ENCODE measurements around the gene CPNE9.

The CPNE9 gene

DNA sequence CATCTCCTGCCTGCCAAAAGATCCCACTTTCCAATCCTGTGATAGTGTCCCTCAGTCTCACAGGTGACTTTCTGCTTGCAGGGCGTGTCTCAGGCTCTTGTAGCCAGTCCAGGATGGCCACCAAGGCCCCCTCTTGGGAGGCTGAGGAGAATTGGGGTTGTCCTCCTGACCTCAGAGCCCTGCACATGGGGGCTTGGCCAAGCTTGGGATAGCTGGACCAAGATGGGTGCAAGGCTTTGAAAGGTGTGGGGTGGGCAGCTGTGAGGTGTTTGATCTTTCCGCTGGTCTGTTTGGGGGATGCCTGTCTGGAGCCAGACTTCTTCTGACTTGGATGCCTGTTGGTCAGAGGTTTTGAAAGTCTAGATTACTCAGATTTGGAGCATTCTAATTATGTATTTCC is 12.0 kb upstream of the CPNE9 start (continued):
- TF ChIP-seq, protein P1, sequence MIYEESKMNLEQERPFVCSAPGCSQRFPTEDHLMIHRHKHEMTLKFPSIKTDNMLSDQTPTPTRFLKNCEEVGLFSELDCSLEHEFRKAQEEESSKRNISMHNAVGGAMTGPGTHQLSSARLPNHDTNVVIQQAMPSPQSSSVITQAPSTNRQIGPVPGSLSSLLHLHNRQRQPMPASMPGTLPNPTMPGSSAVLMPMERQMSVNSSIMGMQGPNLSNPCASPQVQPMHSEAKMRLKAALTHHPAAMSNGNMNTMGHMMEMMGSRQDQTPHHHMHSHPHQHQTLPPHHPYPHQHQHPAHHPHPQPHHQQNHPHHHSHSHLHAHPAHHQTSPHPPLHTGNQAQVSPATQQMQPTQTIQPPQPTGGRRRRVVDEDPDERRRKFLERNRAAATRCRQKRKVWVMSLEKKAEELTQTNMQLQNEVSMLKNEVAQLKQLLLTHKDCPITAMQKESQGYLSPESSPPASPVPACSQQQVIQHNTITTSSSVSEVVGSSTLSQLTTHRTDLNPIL (CRISPR knock-in tag; IDR thresholded peaks at IDR 0.05; ENCODE audit: low read depth) = no peak
- TF ChIP-seq OSR1 (CRISPR knock-in tag; IDR thresholded peaks at IDR 0.05) (no peak), BACH2 (CRISPR knock-in tag; IDR thresholded peaks at IDR 0.05; ENCODE audit: borderline replicate concordance) (no peak), ARNTL (CRISPR knock-in tag; IDR thresholded peaks at IDR 0.05; ENCODE audit: borderline replicate concordance, low read depth) (no peak), SNAI2 (CRISPR knock-in tag; IDR thresholded peaks at IDR 0.05) (no peak), ZFP30 (CRISPR knock-in tag; IDR thresholded peaks at IDR 0.05) (no peak)
- TF ChIP-seq, protein P2, sequence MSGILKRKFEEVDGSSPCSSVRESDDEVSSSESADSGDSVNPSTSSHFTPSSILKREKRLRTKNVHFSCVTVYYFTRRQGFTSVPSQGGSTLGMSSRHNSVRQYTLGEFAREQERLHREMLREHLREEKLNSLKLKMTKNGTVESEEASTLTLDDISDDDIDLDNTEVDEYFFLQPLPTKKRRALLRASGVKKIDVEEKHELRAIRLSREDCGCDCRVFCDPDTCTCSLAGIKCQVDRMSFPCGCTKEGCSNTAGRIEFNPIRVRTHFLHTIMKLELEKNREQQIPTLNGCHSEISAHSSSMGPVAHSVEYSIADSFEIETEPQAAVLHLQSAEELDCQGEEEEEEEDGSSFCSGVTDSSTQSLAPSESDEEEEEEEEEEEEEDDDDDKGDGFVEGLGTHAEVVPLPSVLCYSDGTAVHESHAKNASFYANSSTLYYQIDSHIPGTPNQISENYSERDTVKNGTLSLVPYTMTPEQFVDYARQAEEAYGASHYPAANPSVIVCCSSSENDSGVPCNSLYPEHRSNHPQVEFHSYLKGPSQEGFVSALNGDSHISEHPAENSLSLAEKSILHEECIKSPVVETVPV (CRISPR knock-in tag; IDR thresholded peaks at IDR 0.05) = no peak

DNA sequence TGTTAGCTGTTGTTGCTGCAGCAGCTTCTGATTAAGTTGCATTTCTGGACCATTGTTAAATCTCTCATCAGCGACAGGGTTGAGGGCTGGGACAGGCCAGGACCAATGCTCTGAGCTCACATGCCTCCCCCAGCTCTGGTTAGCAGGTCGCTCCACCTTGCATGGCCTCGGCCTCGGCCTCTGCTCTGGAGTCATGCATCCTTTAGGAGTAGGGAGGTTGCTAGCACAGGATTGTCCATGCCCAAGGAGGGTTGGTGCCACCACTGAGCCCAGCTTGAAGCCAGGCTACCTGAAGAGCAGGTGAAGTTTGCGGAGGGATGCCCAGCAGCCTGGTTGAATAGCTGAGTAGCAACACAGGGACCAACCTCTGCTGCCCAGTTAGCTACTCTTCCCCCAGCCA is 11.2 kb upstream of the CPNE9 start:
- TF ChIP-seq ZC3H10 (CRISPR knock-in tag; IDR thresholded peaks at IDR 0.05) (no peak), SNAI2 (CRISPR knock-in tag; IDR thresholded peaks at IDR 0.05) (no peak), TOX (CRISPR knock-in tag; IDR thresholded peaks at IDR 0.05; ENCODE audit: borderline replicate concordance) (no peak), ZFP3 (CRISPR knock-in tag; IDR thresholded peaks at IDR 0.05) (no peak), ARNTL (CRISPR knock-in tag; IDR thresholded peaks at IDR 0.05; ENCODE audit: borderline replicate concordance, low read depth) (no peak), ISL1 (CRISPR knock-in tag; IDR thresholded peaks at IDR 0.05) (no peak), OSR1 (CRISPR knock-in tag; IDR thresholded peaks at IDR 0.05) (no peak), PPARA (CRISPR knock-in tag; IDR thresholded peaks at IDR 0.05; ENCODE audit: borderline replicate concordance) (no peak), CSDC2 (CRISPR knock-in tag; IDR thresholded peaks at IDR 0.05) (no peak), ZNF8 (CRISPR knock-in tag; IDR thresholded peaks at IDR 0.05) (no peak), GLIS3 (CRISPR knock-in tag; IDR thresholded peaks at IDR 0.05) (no peak), ZNF70 (CRISPR knock-in tag; IDR thresholded peaks at IDR 0.05) (no peak)
- TF ChIP-seq, protein P3, sequence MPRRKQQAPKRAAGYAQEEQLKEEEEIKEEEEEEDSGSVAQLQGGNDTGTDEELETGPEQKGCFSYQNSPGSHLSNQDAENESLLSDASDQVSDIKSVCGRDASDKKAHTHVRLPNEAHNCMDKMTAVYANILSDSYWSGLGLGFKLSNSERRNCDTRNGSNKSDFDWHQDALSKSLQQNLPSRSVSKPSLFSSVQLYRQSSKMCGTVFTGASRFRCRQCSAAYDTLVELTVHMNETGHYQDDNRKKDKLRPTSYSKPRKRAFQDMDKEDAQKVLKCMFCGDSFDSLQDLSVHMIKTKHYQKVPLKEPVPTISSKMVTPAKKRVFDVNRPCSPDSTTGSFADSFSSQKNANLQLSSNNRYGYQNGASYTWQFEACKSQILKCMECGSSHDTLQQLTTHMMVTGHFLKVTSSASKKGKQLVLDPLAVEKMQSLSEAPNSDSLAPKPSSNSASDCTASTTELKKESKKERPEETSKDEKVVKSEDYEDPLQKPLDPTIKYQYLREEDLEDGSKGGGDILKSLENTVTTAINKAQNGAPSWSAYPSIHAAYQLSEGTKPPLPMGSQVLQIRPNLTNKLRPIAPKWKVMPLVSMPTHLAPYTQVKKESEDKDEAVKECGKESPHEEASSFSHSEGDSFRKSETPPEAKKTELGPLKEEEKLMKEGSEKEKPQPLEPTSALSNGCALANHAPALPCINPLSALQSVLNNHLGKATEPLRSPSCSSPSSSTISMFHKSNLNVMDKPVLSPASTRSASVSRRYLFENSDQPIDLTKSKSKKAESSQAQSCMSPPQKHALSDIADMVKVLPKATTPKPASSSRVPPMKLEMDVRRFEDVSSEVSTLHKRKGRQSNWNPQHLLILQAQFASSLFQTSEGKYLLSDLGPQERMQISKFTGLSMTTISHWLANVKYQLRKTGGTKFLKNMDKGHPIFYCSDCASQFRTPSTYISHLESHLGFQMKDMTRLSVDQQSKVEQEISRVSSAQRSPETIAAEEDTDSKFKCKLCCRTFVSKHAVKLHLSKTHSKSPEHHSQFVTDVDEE (CRISPR knock-in tag; IDR thresholded peaks at IDR 0.05) = no peak
- TF ChIP-seq, protein P4, sequence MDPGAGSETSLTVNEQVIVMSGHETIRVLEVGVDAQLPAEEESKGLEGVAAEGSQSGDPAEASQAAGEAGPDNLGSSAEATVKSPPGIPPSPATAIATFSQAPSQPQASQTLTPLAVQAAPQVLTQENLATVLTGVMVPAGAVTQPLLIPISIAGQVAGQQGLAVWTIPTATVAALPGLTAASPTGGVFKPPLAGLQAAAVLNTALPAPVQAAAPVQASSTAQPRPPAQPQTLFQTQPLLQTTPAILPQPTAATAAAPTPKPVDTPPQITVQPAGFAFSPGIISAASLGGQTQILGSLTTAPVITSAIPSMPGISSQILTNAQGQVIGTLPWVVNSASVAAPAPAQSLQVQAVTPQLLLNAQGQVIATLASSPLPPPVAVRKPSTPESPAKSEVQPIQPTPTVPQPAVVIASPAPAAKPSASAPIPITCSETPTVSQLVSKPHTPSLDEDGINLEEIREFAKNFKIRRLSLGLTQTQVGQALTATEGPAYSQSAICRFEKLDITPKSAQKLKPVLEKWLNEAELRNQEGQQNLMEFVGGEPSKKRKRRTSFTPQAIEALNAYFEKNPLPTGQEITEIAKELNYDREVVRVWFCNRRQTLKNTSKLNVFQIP (CRISPR knock-in tag; IDR thresholded peaks at IDR 0.05; ENCODE audit: borderline replicate concordance, low read depth) = no peak
- TF ChIP-seq, protein P5, sequence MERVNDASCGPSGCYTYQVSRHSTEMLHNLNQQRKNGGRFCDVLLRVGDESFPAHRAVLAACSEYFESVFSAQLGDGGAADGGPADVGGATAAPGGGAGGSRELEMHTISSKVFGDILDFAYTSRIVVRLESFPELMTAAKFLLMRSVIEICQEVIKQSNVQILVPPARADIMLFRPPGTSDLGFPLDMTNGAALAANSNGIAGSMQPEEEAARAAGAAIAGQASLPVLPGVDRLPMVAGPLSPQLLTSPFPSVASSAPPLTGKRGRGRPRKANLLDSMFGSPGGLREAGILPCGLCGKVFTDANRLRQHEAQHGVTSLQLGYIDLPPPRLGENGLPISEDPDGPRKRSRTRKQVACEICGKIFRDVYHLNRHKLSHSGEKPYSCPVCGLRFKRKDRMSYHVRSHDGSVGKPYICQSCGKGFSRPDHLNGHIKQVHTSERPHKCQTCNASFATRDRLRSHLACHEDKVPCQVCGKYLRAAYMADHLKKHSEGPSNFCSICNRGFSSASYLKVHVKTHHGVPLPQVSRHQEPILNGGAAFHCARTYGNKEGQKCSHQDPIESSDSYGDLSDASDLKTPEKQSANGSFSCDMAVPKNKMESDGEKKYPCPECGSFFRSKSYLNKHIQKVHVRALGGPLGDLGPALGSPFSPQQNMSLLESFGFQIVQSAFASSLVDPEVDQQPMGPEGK (CRISPR knock-in tag; IDR thresholded peaks at IDR 0.05; ENCODE audit: borderline replicate concordance) = no peak
- no peak for ATAC-seq

DNA sequence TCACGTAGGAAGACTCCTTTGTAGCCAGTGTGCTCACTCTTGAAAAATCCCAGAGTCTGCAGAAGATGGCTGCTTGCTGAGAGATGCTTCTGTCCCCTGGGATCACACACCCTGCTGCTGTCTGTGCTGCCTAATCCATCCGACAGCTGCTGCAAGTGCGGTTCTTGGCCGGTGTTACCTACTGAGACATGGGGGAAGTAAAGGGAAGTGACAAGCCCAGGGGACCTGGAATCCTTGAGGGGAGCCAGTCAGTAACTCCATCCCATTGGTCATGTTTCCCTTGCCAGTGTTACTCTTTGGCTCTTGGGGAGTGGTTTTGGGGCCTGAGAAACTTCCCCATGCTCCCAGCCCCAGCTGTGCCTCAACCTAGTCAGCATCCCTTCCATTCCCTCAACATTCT is 8.3 kb upstream of the CPNE9 start:
- ATAC-seq = no peak
- TF ChIP-seq, protein P5 (CRISPR knock-in tag; IDR thresholded peaks at IDR 0.05; ENCODE audit: borderline replicate concordance) = no peak
- TF ChIP-seq, protein P4 (CRISPR knock-in tag; IDR thresholded peaks at IDR 0.05; ENCODE audit: borderline replicate concordance, low read depth) = no peak
- TF ChIP-seq ESRRG (CRISPR knock-in tag; IDR thresholded peaks at IDR 0.05) (no peak), BACH2 (CRISPR knock-in tag; IDR thresholded peaks at IDR 0.05; ENCODE audit: borderline replicate concordance) (no peak), TCF4 (CRISPR knock-in tag; IDR thresholded peaks at IDR 0.05; ENCODE audit: borderline replicate concordance) (no peak), GLIS3 (CRISPR knock-in tag; IDR thresholded peaks at IDR 0.05) (no peak)
- TF ChIP-seq, protein P1 (CRISPR knock-in tag; IDR thresholded peaks at IDR 0.05; ENCODE audit: low read depth) = no peak

Measured in SK-N-SH treated with all-trans-retinoic acid at 6 μM for 48 hours (cell line).